ENCODE data around the gene GNB1L.
"Not testable (repeated sequence)": the region's sequence is repeated elsewhere in the genome, so short reads cannot be mapped to it uniquely, and the experiment has no call there.

Gene GNB1L

GRCh38 chr22:19792383-19792896, 62.2 kb downstream of the GNB1L start:
- DNase-seq: not testable (repeated sequence)

- no peak for DNase-seq
Observed at GRCh38 chr22:19791894-19792293, 62.8 kb downstream of the GNB1L start.

- no peak for DNase-seq
Observed at GRCh38 chr22:19791243-19791642, 63.4 kb downstream of the GNB1L start.

GRCh38 chr22:19789828-19790227, 64.8 kb downstream of the GNB1L start:
- DNase-seq: no peak

GRCh38 chr22:19789406-19789805, 65.3 kb downstream of the GNB1L start:
- DNase-seq: no peak

- DNase-seq: no peak
Observed at GRCh38 chr22:19788661-19789225, 65.9 kb downstream of the GNB1L start.

- DNase-seq: no peak
Observed at GRCh38 chr22:19787849-19788141, 66.9 kb downstream of the GNB1L start.

- no peak for DNase-seq
Observed at GRCh38 chr22:19786959-19787848, 67.5 kb downstream of the GNB1L start.

- DNase-seq: no peak
Observed at GRCh38 chr22:19786264-19786585, 68.4 kb downstream of the GNB1L start.

- no peak for DNase-seq
Observed at GRCh38 chr22:19785461-19786263, 69.0 kb downstream of the GNB1L start.

- DNase-seq: no peak
Observed at GRCh38 chr22:19784384-19785175, 70.1 kb downstream of the GNB1L start.

- no peak for DNase-seq
Observed at GRCh38 chr22:19783586-19784383, 70.9 kb downstream of the GNB1L start.

- no peak for DNase-seq
Observed at GRCh38 chr22:19782533-19782932, 72.1 kb downstream of the GNB1L start.

- no peak for DNase-seq
Observed at GRCh38 chr22:19779685-19780268, 74.9 kb downstream of the GNB1L start.

- no peak for DNase-seq
Observed at GRCh38 chr22:19779011-19779421, 75.7 kb downstream of the GNB1L start.

- not testable (repeated sequence) for DNase-seq
Observed at GRCh38 chr22:19777192-19777591, 77.5 kb downstream of the GNB1L start.

GRCh38 chr22:19776433-19777031, 78.1 kb downstream of the GNB1L start:
- DNase-seq: no peak

GRCh38 chr22:19775496-19776325, 79.0 kb downstream of the GNB1L start:
- no peak for DNase-seq

- no peak for DNase-seq
Observed at GRCh38 chr22:19774628-19775027, 80.0 kb downstream of the GNB1L start.

GRCh38 chr22:19773470-19774040, 81.1 kb downstream of the GNB1L start:
- DNase-seq: no peak
